Activated CD8-positive, alpha-beta memory T cell treated with anti-CD3 and anti-CD28 coated beads, Interleukin-2, amount 50 U/mL, for 24 hours (primary cell): ENCODE data around the gene PAEP.

ENCODE experiments used
- DNase-seq: peaks from one replicate; pipeline ENCODE4 v3.0.0-alpha.2; 2020; ENCODE audit errors: extremely low read depth

PAEP gene

DNA sequence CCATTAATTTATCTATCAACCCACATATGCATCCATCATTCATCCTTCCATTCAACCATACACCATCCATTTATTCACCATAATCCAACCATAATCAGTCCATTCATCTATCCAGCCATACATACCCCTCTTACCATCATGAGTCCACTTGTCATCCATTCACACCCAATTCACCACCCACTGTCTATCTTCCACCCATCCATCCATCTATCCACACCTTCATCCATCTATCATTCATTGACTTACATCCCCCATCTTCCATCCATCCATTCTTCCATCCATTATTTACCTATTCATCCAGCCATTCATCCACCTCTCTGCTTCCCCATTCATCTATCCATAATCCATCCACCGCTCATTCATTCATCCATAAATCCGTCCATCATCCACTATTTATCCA lies 17.8 kb downstream of the PAEP start:
- DNase-seq: no peak

DNA sequence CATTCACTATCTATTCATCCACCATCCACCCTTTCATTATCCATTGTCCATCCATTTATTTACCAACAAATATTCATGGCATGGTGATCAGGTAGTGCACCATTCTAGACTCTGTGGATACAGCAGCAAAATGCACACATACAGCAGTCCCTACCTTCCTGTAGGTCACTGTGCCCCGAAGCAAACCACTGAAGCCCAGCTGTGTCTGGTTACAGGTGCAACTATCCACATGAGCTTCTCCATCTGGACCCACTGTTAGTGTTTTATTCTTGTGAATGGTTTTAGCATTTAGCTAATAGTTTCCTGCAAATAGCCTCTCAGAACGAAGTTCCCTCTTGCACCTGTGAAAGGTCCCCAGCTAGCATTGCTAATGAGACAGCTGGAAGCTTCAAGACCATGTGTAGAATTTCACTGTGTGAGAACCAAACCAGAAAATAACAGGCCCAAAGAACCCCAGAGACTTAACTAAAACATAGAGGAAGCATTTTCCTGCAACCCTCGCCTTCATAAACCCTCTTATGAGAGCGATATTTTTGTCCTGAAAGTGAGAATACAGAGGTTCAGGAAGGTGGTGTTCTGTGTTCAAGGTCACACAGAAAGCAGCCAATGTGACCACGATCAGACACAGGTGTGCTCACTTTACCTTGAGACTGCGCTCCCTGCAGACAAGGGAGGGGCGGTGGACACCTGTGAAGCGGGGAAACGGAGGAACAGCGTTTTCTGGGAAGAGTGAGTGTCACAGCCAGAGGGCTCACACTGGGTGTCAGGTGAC lies 18.5 kb downstream of the PAEP start:
- DNase-seq: no peak

DNA sequence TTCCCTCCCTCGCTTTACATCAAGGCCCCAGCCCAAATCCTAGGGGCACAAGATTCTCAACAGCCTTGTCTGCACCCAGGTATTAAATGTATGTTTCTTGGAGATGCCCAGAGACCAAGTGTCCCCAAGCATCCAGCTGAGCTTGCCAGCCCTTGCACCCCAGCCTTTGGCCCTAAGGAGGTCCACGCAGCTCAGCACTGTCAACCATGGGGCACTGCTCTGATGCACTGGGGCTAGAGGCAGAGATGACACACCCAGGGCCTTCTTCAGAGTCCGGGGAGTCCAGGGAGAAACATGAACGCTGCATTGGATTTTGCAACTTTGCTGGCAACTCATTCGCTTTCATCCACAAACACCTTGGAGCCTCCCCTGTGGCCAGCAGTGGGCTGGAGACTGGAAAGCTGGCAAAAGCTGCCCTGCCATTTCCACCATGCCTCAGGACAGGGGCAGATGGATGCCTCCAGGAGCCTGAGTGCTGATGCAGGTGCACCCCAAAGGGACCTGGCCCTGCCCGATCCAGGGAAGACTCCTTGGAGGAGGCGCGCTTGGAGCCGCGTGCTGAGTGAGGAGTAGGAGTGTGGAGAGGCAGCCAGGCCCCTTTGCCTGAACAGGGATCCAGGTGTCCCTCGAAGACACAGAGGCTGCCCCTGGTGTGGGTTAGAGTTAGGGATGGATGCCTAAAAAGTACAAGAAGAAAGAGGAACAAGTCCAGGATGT lies 19.3 kb downstream of the PAEP start:
- no peak for DNase-seq

DNA sequence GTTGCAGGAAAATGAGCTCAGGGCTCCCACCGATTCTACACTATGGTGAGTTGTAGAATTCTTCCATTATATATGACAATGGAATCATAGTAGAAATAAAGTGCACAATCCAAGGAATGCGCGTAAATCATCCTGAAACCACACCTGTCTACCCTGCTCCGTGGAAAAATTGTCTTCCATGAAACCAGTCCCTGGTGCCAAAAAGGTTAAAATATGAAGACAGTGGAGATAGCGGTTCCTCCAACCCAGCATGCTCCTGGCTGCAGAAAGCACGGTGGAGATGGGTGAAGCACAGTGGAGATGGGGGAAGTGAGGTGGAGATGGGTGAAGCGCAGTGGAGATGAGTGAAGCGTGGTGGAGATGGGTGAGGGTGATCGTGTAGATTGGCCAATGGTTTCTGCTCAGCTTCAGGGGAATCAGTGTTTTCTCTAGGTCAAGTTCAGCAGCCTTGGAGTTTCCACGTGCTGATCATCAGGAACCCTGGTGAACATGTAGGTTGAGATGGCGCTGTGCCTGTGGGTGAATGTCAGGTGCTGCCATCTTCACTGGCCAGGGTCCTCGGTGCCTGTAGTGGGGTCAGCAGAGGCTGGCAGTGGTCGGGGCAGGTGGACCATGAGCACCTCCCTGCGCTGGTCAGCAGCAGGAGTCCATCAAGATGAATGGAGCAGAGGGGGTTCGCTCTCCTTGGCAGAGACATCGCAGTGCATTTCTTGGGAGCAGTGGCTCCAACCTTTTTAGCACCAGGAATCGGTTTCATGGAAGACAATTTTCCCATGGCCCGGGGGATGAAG lies 20.3 kb downstream of the PAEP start:
- DNase-seq: no peak

DNA sequence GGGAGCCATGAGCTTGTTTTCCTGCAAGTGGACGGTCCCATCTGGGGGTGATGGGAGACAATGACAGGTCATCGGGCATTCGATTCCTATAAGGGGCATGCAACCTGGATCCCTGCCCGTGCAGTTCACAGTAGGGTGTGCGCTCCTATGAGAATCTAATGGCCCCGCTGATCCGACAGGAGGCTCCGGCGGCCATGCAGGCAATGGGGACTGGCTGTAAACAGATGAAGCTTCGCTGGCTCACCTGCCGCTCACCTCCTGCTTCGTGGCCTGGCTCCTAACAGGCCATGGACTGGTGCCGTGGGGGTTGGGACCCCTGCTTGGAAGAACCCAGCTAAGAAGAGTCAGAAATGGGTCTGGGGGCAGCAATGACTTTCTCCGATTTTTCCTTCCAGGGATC lies 21.0 kb downstream of the PAEP start:
- DNase-seq: no peak

DNA sequence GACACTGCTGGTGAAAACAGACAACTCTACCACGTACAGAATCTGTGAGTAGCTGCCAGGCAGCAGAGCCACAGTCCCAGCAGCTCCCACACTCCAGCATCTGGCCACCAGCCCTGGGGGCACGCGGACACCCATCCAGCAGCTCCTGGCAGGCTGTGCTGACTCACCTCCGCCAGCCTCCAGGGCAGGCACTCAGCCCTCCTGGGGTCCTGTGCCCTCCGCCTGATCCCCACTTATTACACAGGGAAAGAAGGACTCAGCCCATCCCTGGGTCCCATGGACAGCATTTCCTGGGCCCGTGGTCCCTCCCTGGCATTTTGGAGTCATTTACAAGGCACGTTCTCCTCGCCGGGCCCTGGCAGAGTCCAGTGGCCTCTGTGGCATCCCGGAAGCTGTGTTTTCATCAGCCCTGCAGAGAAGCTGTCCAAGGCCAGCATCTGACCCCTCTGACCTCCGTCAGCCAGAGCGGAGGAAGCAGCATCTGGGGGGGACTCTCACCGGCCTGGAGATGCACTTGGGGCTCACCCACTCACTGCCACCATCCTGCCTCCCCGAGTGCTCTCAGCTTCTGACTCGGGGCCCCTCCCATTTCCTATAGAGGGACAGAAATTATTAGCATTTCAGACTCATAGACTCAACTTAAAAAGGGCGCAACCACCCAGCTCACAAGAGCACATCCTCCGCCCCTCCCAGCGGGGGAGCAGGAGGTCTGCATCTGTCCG lies 21.6 kb downstream of the PAEP start:
- no peak for DNase-seq

DNA sequence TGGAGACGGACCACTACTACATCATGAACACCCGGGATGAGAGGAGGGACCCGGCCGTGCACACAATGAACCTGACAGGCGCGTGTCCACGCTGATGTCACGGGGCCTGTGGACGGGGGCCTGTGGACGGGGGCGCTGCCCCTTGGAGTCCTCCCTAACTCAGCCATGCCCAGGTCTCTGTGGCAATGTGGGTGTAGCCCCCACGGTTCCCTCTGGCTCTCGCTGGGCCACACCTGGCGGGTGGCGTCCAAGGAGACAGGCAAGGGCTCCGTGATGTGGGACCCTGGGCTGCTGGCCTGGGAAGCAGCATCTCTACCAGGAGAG lies 22.1 kb downstream of the PAEP start:
- no peak for DNase-seq

DNA sequence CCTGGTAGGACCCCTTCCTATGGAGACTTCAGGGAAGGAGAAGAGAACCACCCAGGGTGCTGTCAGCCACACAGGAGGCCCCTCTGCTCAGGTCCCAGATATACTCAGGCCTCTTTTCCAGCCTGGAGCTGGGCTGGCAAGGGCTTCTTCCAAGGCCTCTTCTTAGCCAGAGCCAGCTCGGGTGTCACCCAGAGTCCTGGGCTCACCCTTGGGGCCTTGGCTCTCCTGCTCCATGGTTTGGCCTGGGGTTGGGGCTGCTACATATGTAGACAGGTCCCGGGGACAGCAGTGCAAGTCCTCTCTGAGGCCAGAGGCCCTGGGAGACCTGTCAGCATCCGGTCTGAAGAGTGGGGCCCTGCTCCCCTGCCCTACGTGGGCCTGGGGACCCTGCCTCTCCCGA lies 22.8 kb downstream of the PAEP start:
- no peak for DNase-seq

DNA sequence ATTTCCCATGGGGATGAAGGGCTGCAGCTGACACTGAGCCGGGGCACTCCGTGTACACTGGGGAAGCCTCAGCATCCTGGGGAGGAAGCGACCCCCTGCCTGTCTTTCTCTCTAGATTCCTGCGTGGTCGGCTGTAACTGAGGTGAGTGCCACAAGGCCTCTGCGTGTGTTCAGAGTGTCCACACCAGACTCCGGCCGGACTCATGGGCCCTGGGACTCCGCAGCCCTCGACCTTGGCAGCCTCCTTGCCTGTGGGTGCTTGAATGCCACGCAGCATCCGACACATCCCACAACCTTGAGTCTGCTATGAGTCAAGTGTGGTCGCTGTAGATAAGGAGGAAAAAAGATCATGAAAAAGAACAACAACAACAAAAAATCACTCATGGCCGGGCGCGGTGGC lies 23.4 kb downstream of the PAEP start:
- DNase-seq: no peak

DNA sequence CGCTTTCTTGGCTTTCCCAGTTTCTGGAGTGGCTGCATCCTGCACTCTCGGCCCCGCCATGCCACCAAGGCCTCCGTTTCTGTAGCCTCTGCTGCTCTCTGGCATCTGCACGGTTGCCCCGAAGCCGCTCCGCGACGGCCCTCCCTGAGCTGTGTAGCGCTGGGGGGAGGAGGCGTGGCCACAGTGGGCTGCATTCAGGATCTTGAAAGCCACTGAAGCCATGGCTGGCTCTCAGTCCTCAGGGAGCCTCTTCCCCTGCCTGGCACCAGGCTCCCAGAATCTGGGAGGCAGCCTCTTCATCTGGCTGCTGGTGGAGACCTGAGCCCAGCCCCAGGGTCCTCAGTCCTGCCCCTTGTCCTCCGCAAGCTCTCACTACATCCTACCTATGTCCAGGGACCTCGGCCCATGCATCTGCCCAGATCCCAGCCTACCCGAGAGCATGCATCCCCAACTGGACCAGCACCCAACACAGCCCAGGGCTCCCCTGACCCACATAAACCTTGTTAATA lies 25.1 kb downstream of the PAEP start:
- DNase-seq: no peak

DNA sequence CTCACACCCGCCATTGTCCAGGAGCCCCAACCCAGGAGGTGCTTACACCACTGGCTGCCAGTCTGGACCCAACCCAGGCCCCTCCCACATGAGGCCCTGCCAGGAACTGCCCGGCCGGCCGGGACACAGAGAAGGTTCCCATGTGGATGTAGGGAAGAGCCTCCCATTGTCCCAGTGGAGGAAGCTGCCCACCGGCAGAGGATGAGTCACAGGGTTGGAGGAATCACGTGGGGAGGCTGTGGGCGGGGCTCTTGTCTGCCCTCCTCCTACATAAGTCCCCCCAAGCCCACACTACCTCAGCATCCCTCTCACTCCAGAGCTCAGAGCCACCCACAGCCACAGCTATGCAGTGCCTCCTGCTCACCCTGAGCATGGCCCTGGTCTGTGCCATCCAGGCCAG lies 26.1 kb downstream of the PAEP start:
- no peak for DNase-seq

DNA sequence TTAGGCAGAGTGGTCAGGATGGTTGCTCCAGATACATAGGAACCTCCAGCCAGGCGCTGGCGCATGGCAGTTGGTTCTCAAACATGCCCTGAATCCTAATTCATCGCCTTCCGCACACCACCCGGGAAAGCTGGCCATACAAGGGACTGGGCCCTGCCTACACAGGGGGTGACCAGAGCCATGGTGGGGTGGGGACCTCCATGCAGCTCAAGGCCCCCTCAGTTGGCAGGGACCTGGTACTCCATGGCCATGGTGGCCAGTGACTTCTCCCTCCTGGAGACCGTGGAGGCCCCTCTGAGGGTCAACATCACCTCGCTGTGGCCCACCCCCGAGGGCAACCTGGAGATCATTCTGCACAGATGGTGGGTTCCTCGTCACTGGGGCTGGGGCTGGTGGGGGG lies 26.8 kb downstream of the PAEP start:
- DNase-seq: no peak

DNA sequence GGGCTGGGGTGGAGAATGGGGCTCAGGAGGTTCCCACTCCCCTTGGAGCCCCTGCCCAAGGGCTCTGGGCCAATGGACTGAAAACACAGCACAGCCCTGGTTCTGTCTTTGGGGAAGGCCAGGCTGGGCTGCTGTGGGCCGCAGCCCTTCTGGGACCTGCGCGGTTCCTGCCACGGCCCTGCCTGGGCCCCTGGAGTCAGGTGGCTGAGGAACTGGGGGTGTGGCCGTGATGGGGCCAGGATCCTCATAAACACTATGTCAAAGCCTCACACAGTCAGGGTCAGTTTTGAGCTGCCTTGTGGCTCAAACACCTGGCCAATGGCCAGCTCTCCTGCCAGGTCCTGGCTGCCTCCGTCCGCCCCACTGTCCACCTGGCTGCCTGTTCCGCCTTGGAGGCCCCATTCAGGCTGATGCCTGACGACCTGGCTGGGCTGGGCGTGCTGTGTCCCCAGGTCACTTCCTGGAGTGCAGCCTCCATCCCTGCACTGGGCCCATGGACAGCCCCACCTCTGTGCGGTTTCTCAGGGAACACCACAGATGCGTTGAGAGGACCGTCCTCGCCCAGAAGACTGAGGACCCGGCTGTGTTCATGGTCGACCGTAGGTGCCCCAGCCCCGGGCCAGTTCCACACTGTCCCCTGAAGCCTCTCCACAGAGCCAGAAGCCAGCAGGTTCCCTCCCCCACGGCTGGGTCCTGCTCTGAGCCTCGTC lies 27.5 kb downstream of the PAEP start:
- DNase-seq: no peak

DNA sequence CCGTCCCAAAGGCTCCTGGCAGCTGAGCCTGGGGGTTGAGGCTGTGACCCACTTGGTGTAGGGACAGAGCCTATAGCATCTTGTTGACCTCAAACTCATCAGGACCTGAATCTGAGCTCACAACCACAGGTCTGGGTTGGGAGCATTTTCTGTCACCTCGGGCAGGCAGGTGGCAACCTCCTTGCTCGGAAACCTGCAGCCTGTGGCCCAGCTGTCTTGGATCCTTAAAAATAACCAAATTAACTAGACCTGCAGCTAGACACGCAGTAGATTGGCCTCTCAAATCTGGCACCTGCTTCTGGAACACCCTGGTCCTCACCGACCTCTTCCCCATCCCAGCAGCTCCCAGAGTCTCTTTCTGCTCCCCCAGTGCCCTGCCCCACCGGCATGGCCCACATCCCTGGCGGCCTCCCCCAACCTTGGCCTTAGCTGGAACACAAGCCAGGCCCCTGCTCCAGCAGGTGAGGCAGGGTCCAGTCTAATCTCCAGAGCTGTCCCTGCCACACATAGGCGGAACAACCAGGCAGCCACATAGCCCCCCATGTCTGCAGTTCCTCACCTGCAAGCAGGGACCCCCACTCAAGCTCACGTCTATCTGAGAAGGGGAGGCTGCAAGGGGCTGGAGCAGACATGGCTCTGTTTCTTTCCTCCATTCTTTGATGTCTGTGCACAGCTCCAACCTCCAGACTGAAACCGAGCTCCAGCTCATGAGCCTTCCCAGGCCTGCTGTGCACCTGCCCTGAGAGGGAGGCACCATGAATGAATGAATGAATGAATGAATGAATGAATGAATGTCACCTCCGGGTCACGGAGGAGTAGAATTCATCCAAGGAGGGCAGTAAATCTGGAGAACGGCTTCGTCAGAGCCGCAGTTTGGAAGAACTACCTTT lies 28.3 kb downstream of the PAEP start:
- no peak for DNase-seq

DNA sequence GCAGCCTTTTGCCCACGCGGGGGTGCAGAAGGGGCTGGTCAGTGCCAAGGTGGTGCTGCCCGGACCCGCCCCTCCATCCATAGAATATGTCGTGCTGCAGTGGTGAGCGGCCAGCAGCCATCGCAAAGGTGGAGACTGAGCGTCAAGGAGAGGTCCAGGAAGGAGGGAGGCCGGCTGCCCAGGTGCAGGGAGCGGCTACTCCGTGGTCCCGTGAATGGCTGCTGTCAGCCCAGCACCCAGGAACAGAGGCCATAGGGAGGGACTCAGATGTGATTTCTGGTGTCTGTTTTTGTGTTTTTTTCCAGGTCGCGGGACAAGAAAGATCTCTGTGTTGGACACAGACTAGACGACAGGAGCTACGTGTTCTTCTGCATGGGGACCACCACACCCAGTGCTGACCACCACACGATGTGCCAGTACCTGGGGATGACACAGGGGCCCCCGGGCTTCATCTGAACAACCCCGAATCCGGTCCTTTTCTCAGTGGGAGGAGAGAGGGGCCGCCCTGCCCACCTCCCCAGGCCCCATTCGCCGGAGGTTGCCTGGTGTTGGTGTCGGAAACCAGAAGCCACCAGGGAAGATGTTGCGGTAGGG lies 29.0 kb downstream of the PAEP start:
- DNase-seq: no peak

DNA sequence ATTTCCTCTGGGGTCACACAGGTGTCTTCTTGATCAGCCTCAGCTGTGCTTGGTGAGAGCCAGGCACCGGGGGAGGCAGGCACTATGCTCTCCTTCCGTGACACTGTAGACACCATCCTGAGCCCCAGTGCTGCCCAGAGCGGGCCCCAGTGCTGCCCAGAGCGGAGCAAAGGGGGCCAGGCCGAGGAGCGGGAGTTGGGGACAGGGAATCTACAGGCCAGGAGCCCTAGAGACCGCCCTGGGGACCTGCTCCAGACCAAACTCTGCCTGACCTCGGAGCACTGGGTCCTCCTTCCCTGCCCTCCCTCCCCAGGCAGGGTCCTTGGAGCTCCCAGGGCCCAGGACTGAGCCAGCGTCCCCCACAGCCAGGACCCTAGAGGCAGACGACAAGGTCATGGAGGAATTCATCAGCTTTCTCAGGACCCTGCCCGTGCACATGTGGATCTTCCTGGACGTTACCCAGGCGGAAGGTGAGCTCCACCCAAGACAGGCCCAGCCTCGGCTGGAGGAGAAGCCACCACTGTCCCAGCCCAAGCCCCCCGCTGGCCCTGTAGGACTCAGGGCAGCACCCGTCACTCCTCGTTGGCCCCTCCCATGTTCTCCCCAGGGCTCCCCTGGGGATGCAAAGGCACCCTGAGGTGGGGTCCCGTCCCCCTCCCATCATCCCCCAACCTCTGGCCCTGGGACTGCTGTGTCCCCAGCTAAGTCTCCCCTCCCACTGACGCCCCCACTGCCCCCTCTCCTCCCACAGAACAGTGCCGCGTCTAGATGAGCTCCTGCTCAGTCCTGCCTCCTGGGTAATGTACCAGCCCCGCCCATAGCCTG lies 30.2 kb downstream of the PAEP start:
- no peak for DNase-seq

DNA sequence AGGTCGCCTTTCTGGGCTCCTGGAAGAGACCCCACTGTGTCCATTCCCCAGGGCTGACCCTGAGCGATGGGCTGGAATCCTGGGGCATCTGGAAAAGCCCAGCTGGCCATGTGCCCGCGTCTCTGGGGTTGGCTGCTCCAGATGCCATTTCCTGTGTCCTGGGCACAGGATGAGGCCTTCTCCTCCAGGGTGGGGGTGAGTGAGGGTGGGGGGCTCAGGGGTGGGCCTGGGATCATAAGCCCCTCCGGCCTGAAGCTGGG lies 30.7 kb downstream of the PAEP start:
- no peak for DNase-seq

DNA sequence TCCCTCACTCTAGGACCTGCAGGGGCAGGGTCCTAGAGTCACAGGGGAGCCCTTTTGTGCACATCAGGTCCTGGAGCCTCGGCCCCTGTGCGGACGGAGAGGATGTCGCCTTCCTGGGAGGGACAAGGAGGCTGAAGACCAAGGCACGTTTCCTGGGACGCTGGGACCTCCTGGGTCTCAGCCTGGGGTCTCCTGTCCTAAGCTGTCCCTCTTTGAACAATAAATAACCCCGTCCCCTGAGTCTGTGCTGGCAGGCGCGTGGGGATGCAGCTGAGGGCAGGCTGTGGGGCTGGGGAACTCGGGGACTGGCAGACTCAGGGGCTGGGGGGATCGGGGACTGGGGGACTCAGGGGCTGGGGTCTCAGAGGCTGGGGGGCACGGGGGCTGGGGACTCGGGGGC lies 31.1 kb downstream of the PAEP start:
- DNase-seq: no peak

DNA sequence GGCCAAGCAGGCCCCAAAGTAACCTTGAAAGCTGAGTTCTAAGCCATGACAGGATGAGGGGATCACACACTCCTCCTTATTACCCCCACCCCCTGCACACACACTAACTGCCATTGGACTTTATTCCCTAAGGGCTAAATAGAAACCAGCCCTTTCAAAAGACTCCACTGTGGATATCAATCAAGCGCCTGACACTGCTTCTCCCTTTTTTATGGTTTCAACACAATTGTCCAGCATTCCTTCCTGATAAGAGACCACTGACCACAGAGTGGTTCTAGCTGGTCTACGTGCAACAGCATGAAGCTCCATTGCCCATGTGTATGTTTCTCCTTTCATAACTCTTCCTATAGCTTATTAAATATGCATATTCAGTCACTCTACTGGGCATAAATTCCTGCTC lies 34.7 kb downstream of the PAEP start:
- no peak for DNase-seq
